ENCODE data around the gene ZNF423. TPM values are rescaled to one million over a fixed set of nuclear protein-coding genes. Genes with fewer than 3 reads are reported as not detected.
A peak's percentile ranks its signal among the peaks of the same experiment; 100 is the strongest.
"Not testable (repeated sequence)": the region's sequence is repeated elsewhere in the genome, so short reads cannot be mapped to it uniquely, and the experiment has no call there.

The ZNF423 gene
- total RNA-seq, 4 donors from 2014 or later = 0.72 to 5.9 (median 1.1) TPM

DNA sequence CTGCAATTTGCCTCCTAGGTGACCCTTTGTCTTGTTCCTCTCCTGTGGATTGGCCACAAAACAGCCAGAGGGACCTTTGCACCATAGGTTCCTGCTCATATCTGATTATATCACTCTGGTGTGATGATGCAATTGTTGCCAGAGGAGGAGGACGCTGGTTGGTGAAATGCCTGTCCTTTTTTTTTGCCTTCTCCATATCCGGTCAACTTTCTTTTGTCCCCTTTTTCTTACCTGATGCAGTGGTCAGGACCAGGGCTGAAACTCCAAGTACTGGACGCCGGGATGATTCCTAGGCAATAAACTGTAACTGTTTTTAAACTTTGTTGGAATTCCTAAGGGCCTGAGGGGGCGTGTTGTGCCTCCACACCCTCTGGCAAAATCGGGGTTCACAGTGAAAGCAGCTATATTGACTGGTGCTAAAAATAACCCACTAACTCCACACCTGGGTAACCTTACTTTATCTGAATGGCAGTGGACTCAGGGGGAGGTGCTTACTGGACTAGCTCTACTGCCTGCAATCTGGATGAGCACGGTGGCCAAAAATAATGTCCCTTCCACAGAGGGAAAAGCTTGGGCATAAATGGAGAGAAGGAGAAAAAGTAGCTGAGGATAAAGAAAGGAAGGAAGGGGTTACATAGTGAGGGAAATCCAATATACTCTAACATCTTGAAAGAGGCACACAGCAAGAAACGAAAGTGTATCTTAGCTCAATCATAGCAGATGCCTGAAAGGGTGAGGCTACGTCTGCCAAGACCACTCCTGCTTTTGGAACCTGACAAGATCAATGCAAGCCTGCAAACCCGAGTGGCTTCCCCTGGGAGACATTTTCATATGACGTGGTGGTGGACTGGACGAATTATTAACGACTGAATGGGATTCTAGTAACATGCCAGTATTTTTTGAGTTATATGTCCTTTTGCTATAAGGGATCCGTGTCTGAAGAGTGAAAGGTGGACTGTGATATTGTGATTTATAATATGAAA, 28.4 kb upstream of the ZNF423 start:
- Histone ChIP-seq H3K27me3 (peaks cover 0 to 41% (median 0%) of the 10 kb centered on the region in 4 donors), H3K9me3 (no peaks in the 10 kb centered on the region), H3K36me3 (no peaks in the 10 kb centered on the region), H3K4me3 (no peak overlapping the region), H3K27ac (no peak overlapping the region), H3K4me1 (no peaks in the 10 kb centered on the region)
- no peak for TF ChIP-seq CTCF (IDR thresholded peaks at IDR 0.05)
- TF ChIP-seq POLR2A (IDR thresholded peaks at IDR 0.05) = no peak
- 48 to 64% methylated on average over 14 of the region's 14 CpGs for WGBS, 2 donors
- no peak for DNase-seq
- intact Hi-C loops (cut with DNase I) = no loop called here

DNA sequence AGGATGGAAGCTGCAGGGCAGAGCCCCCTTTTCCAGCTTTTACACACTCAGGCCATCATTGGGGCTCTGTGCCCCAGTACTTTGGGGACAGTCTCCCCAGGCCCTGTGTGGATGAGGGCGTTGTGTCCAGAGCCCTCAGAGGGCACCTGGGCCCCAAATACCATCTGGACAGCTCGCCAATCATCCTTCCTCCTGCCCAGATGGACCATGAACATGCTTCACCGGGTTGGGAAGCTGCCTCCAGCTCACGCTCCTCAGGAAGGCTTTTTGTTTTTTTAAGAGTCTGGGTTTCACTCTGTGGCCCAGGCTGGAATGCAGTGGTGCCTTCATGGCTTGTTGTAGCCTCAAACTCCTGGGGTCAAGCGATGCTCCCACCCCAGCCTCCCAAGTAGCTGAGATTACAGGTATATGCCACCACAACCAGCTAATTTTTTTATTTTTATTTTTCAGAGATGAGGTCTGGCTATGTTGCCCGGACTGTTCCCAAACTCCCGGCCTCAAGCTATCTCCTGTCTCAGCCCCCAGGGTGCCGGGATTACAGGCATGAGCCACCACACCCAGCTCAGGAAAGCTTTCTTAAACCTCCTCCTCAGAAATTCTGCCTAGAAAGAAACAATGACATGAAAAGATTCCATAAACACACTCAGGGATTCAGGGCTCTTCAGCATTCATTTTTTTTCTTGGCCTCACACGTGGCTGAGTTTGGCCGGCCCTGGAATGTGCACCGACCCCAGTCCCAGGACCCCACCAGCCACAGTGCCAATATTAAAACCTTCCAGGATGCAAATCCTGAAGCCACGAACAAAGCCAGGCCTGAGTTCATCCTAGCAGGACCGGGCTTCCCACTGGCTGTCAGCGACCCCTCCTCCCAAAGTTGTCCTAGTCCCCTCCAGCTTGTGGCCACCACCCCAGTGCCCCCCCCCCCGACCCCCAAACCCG, 27.4 kb upstream of the ZNF423 start:
- no peaks in the 10 kb centered on the region for H3K4me1 ChIP-seq
- H3K4me3 ChIP-seq = no peak overlapping the region
- no peaks in the 10 kb centered on the region for H3K9me3 ChIP-seq
- no peak overlapping the region for H3K27ac ChIP-seq
- H3K27me3 ChIP-seq = peaks cover 0 to 43% (median 0%) of the 10 kb centered on the region in 4 donors
- intact Hi-C loops (cut with DNase I) = no loop called here
- DNase-seq = no peak
- no peak for TF ChIP-seq POLR2A (IDR thresholded peaks at IDR 0.05)
- no peak for TF ChIP-seq CTCF (IDR thresholded peaks at IDR 0.05)
- WGBS, 2 donors = 54 to 61% methylated on average over 8 to 10 of the region's 16 CpGs
- H3K36me3 ChIP-seq = no peaks in the 10 kb centered on the region

- WGBS, 2 donors = 67 to 85% methylated on average over 5 to 6 of the region's 7 CpGs
- peaks cover 0 to 5% (median under 1%) of the 10 kb centered on the region in 3 donors for H3K4me1 ChIP-seq
- peaks cover 0 to 56% (median 0%) of the 10 kb centered on the region in 4 donors for H3K27me3 ChIP-seq
- H3K36me3 ChIP-seq = no peaks in the 10 kb centered on the region
- no peak for DNase-seq
- H3K27ac ChIP-seq = no peak overlapping the region
- no peak overlapping the region for H3K4me3 ChIP-seq
- H3K9me3 ChIP-seq = no peaks in the 10 kb centered on the region
- TF ChIP-seq POLR2A (IDR thresholded peaks at IDR 0.05) (no peak), CTCF (IDR thresholded peaks at IDR 0.05) (no peak)
- intact Hi-C loops (cut with DNase I) = no loop called here
Observed at GRCh38 chr16:49881890-49882289, 26.0 kb upstream of the ZNF423 start.

DNA sequence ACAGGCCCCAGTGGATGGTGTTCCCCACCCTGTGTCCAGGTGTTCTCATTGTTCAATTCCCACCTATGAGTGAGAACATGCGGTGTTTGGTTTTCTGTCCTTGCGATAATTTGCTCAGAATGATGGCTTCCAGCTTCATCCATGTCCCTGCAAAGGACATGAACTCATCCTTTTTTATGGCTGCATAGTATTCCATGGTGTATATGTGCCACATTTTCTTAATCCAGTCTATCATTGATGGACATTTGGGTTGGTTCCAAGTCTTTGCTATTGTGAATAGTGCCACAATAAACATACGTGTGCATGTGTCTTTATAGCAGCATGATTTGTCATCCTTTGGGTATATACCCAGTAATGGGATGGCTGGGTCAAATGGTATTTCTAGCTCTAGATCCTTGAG, 22.6 kb upstream of the ZNF423 start:
- H3K4me3 ChIP-seq; H3K9me3 ChIP-seq; DNase-seq; H3K36me3 ChIP-seq; H3K27ac ChIP-seq; intact Hi-C loops (cut with DNase I): not testable (repeated sequence)
- Histone ChIP-seq H3K4me1 (peaks cover 6 to 14% (median 10%) of the 10 kb centered on the region in 3 donors), H3K27me3 (peaks cover 0 to 58% (median 0%) of the 10 kb centered on the region in 4 donors)
- 85 to 94% methylated on average over 2 to 3 of the region's 3 CpGs for WGBS, 2 donors

DNA sequence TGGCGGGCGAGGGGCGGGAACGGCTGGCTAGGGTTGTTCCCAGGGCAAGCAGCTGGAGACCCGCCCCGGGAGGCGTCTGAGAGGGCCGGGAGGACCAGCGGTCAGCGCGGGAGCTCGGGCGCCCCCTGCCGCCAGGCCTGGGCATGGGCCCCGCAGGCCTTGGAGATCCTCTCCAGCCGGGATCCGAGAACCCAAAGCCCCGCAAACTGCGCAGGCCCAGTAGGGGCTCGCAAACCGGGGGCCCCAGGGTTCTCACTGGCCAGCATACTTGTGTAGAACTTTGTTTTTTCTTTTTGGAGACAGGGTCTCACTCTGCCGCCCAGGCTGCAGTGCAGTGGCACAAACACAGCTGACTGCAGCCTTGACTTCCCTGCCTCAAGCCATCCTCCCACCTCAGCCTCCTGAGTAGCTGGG, 20.8 kb upstream of the ZNF423 start:
- WGBS, 2 donors = 1 to 14% methylated on average over 1 to 14 of the region's 22 CpGs
- no peak for DNase-seq
- peak overlapping the region; percentile 11 to 62 (median 38) for H3K4me3 ChIP-seq
- H3K27ac ChIP-seq = peak overlapping the region in 2 of 4 donors; percentile 34 to 37
- peaks cover 0 to 47% (median 0%) of the 10 kb centered on the region in 4 donors for H3K27me3 ChIP-seq
- TF ChIP-seq CTCF (IDR thresholded peaks at IDR 0.05) (peak; percentile 45 to 92 (median 72)), POLR2A (IDR thresholded peaks at IDR 0.05) (no peak)
- no peaks in the 10 kb centered on the region for H3K9me3 ChIP-seq
- intact Hi-C loops (cut with DNase I) = no loop called here
- peaks cover 6 to 14% (median 10%) of the 10 kb centered on the region in 3 donors for H3K4me1 ChIP-seq
- no peaks in the 10 kb centered on the region for H3K36me3 ChIP-seq
